Renal cortex interstitium (tissue), 15 donors: ENCODE results near the gene SNAPC4. TPM values are rescaled to one million over a fixed set of nuclear protein-coding genes. Genes with fewer than 3 reads are reported as not detected.

Experiments
- DNase-seq, 11 donors: peaks; one replicate each; pipeline ENCODE4 v3.0.0-alpha.2; 2013; ENCODE audit warnings: low read depth in 9 of 11, low spot score in 4 of 11; ENCODE audit errors: extremely low read depth in 1 of 11
- long read RNA-seq, 16 experiments: transcript quantifications; one replicate each; lab custom pipeline, GENCODE V29; 2026
- polyA plus RNA-seq, 3 donors: library from polyadenylated mRNA; unstranded; fragments of 120-200 nt; gene quantifications; one replicate each; pipeline ENCODE4 v1.2.1, GENCODE V29; 2013; ENCODE audit not compliant: insufficient read length in 3 of 3

SNAPC4 gene
- polyA plus RNA-seq: 10 to 100 TPM; 10.0 to 14.8 (median 13.6) TPM
- long read RNA-seq, donor 1, partial matches to known transcripts: 8 of 8 reads
- long read RNA-seq, donor 1, other reads (novel, unspliced or antisense): 0 of 8 reads
- long read RNA-seq, donor 2, partial matches to known transcripts: 7 of 7 reads
- long read RNA-seq, donor 2, other reads (novel, unspliced or antisense): 0 of 7 reads
- long read RNA-seq, donor 3: 0 reads
- long read RNA-seq, donor 4: 0 reads
- long read RNA-seq, donor 5: 0 reads
- long read RNA-seq, donor 6, partial matches to known transcripts: 34 of 34 reads
- long read RNA-seq, donor 6, other reads (novel, unspliced or antisense): 0 of 34 reads
- long read RNA-seq, donor 7: 0 reads
- long read RNA-seq, donor 8: 0 reads
- long read RNA-seq, donor 9: 0 reads
- long read RNA-seq, donor 10: 0 reads
- long read RNA-seq, donor 11: 0 reads
- long read RNA-seq, donor 12: 0 reads
- long read RNA-seq, donor 13: 0 reads
- long read RNA-seq, donor 14: 0 reads
- long read RNA-seq, donor 15: 0 reads
- long read RNA-seq, donor 16, partial matches to known transcripts: 5 of 5 reads
- long read RNA-seq, donor 16, other reads (novel, unspliced or antisense): 0 of 5 reads

GRCh38 chr9:136400038-136400834 lies at the start of gene SNAPC4:
Gene SNAPC4, minus strand, starts transcription at chr9:136400170. Its CDS starts 1,742 bp downstream, at chr9:136398428.
- peak; percentile 62 to 87 (median 83) for DNase-seq

GRCh38 chr9:136448655-136449054 lies 48.7 kb upstream of the SNAPC4 start:
- DNase-seq: no peak

GRCh38 chr9:136447173-136447778 lies 47.3 kb upstream of the SNAPC4 start:
- no peak for DNase-seq

- no peak for DNase-seq
Observed at GRCh38 chr9:136445799-136446198, 45.8 kb upstream of the SNAPC4 start.

- no peak for DNase-seq
Observed at GRCh38 chr9:136444102-136444501, 44.1 kb upstream of the SNAPC4 start.

- DNase-seq: no peak
Observed at GRCh38 chr9:136443687-136444086, 43.7 kb upstream of the SNAPC4 start.

- no peak for DNase-seq
Observed at GRCh38 chr9:136443087-136443486, 43.1 kb upstream of the SNAPC4 start.

GRCh38 chr9:136442265-136442664 lies 42.3 kb upstream of the SNAPC4 start:
- DNase-seq: no peak

- no peak for DNase-seq
Observed at GRCh38 chr9:136441681-136442245, 41.8 kb upstream of the SNAPC4 start.

GRCh38 chr9:136441191-136441680 lies 41.3 kb upstream of the SNAPC4 start:
- no peak for DNase-seq

GRCh38 chr9:136439481-136440408 lies 39.8 kb upstream of the SNAPC4 start, which contains the start of gene INPP5E:
Gene INPP5E, minus strand, starts transcription at chr9:136439845. Its CDS starts 426 bp downstream, at chr9:136439419.
- peak; percentile 24 to 77 (median 60) for DNase-seq

GRCh38 chr9:136438548-136439480 lies 38.8 kb upstream of the SNAPC4 start:
- peak in 2 of 11 donors; percentile 2 to 12 for DNase-seq

- peak in 1 of 11 donors; percentile 2 for DNase-seq
Observed at GRCh38 chr9:136437839-136438547, 38.0 kb upstream of the SNAPC4 start.

- no peak for DNase-seq
Observed at GRCh38 chr9:136437430-136437829, 37.5 kb upstream of the SNAPC4 start.

GRCh38 chr9:136436055-136436634 lies 36.2 kb upstream of the SNAPC4 start:
- DNase-seq: no peak
